K562 (cell line): ENCODE results near the gene RLN1. TPM values are rescaled to one million over a fixed set of nuclear protein-coding genes. Genes with fewer than 3 reads are reported as not detected.
A peak's percentile ranks its signal among the peaks of the same experiment; 100 is the strongest.
"Not testable (repeated sequence)": the region's sequence is repeated elsewhere in the genome, so short reads cannot be mapped to it uniquely, and the experiment has no call there.

ENCODE experiments used
- ATAC-seq: fragments of 200-7000 bp; cut with Tn5 transposase; 3 replicates; pipeline ENCODE4 v1.9.1; 2020; ENCODE audit warnings: moderate library complexity
- BruUV-seq: library from RNA; stranded (reverse); fragments of 400-500 nt; replicated peaks from 2 replicates; lab custom pipeline; 2021; lab: Mats Ljungman, UMichigan
- CTCF ChIA-PET: fragments of 300-600 bp; formaldehyde crosslinking; extraction: SDS; loops from one replicate; lab custom pipeline; 2021; ENCODE audit warnings: low intra/inter-chr PET ratio; lab: Yijun Ruan, JAX
- POLR2A ChIA-PET: fragments of 300-600, 350-650 bp; sonication (Branson Sonifier 250); formaldehyde crosslinking; extraction: SDS; loops from one replicate; lab custom pipeline; 2021; ENCODE audit warnings: antibody characterized with exemption, inconsistent platforms; lab: Yijun Ruan, JAX
- DNase-seq, 4 experiments: peaks; one replicate each; pipeline versions ENCODE4 v3.0.0 to v3.0.0-alpha.2; 2011 to 2018; ENCODE audit warnings: low spot score in 3 of 4, mixed read lengths in 3 of 4; ENCODE audit errors: extremely low read depth in 1 of 4
- FAIRE-seq: peaks from 2 replicates; lab custom pipeline; 2011; peaks lifted over from hg19 to GRCh38; lab: Jason Lieb, UNC
- H2AFZ ChIP-seq: 2 replicates; pipeline ENCODE4 v1.6.0; 2011; ENCODE audit warnings: low read depth, low read length, control low read depth, inconsistent platforms
- H3K27ac ChIP-seq: fragments of 200-600 bp; 3 replicates; pipeline ENCODE4 v1.8.0; 2011; ENCODE audit warnings: low read depth, mild to moderate bottlenecking, control low read depth, inconsistent platforms, low read length, moderate library complexity, mixed read lengths; ENCODE audit errors: extremely low read depth
- H3K27me3 ChIP-seq, 2 experiments: fragments of 300-600 bp in 1 of 2; 2 replicates in 1 of 2; 3 replicates in 1 of 2; pipeline versions ENCODE4 v1.6.0 to v1.8.0; 2011; ENCODE audit warnings: inconsistent platforms in 2 of 2, low read length in 2 of 2, mild to moderate bottlenecking in 1 of 2, mixed read lengths in 1 of 2, moderate library complexity in 1 of 2; ENCODE audit not compliant: control insufficient read depth in 2 of 2, insufficient read depth in 2 of 2
- H3K36me3 ChIP-seq: fragments of 300-600 bp; 3 replicates; pipeline ENCODE4 v1.8.0; 2011; ENCODE audit warnings: mild to moderate bottlenecking, low read length, inconsistent platforms; ENCODE audit not compliant: control insufficient read depth, insufficient read depth
- H3K4me1 ChIP-seq, 2 experiments: fragments of 200-600 bp in 1 of 2; replicated peaks in 1 of 2; 2 replicates in 1 of 2; 3 replicates in 1 of 2; pipeline versions ENCODE4 v1.5.1 to v1.8.0; 2011; ENCODE audit warnings: inconsistent platforms in 2 of 2, low read length in 2 of 2, mild to moderate bottlenecking in 1 of 2, mixed read lengths in 1 of 2, moderate library complexity in 1 of 2; ENCODE audit not compliant: control insufficient read depth in 2 of 2, insufficient read depth in 2 of 2
- H3K4me2 ChIP-seq: 2 replicates; pipeline ENCODE4 v1.6.1; 2011; ENCODE audit warnings: low read length, control low read depth, inconsistent platforms, mixed read lengths; ENCODE audit not compliant: insufficient read depth
- H3K4me3 ChIP-seq: fragments of 200-600 bp; sonication (generic), shearing (Covaris generic); 2 replicates; pipeline ENCODE4 v1.5.1; 2016; ENCODE audit warnings: control low read depth, inconsistent platforms
- H3K79me2 ChIP-seq: fragments of 200-600 bp; 3 replicates; pipeline ENCODE4 v1.8.0; 2011; ENCODE audit warnings: low read length, inconsistent platforms; ENCODE audit not compliant: control insufficient read depth, insufficient read depth
- H3K9ac ChIP-seq, 2 experiments: 2 replicates each; pipeline versions ENCODE4 v1.6.0 to v1.6.1; 2011; ENCODE audit warnings: low read depth in 2 of 2, low read length in 2 of 2, control low read depth in 1 of 2, inconsistent platforms in 1 of 2, mild to moderate bottlenecking in 1 of 2, mixed read lengths in 1 of 2; ENCODE audit not compliant: insufficient read depth in 1 of 2
- H3K9me1 ChIP-seq: one replicate; pipeline ENCODE4 v1.6.0; 2011; ENCODE audit warnings: inconsistent platforms, mild to moderate bottlenecking, low read length, moderate library complexity; ENCODE audit not compliant: control insufficient read depth, insufficient read depth
- H3K9me3 ChIP-seq: replicated peaks from 2 replicates; pipeline ENCODE4 v1.5.1; 2011; ENCODE audit warnings: low read depth, low read length, inconsistent platforms; ENCODE audit not compliant: control insufficient read depth, insufficient read depth
- H4K20me1 ChIP-seq: replicated peaks from 2 replicates; pipeline ENCODE4 v1.6.1; 2011; ENCODE audit warnings: low read length, inconsistent platforms, mixed read lengths; ENCODE audit not compliant: control insufficient read depth, insufficient read depth
- ZNF174 ChIP-seq: fragments of 250-450 bp; sonication (Bioruptor Pico); IDR thresholded peaks from 2 replicates; pipeline ENCODE4 v1.4.0; 2020; ENCODE audit warnings: mild to moderate bottlenecking
- WGBS: fragments of 100-300 bp; shearing (Covaris generic); methylation state at CpG from one replicate; pipeline ENCODE4 v1.1.6; 2016; ENCODE audit warnings: low coverage, mixed read lengths; ENCODE audit not compliant: insufficient coverage; ENCODE audit errors: missing lambda C conversion rate; 5-methylcytosine and 5-hydroxymethylcytosine counted together
- in situ Hi-C: fragments of 300-500 bp; cut with MboI; formaldehyde crosslinking; loops from 4 replicates; pipeline ENCODE4 v1.15.0; 2018; ENCODE audit warnings: inconsistent platforms, mixed read lengths
- intact Hi-C: fragments of 100-400 bp; cut with micrococcal nuclease; formaldehyde crosslinking; loops from 2 replicates; pipeline ENCODE4 v1.14.2; 2022
- polyA plus RNA-seq, 8 experiments: library from polyadenylated mRNA; depleted of rRNA in 4 of 8; stranded (reverse) in 5 of 8; unstranded in 3 of 8; fragments of >200 nt; fragmentation: Nextera tagmentation in 2 of 8; fragmentation: Illumina TruSeq in 1 of 8; extraction: Ambion mirVana in 2 of 8; extraction: Trizol in 1 of 8; gene quantifications; 2 replicates each; pipeline versions ENCODE4 v1.2.1 to v1.2.3, GENCODE V29; 2011 to 2014; ENCODE audit warnings: inconsistent platforms in 1 of 8, missing spikeins in 1 of 8
- total RNA-seq, 7 experiments: library from RNA; depleted of rRNA in 6 of 7; stranded (reverse); fragments of >200 nt in 6 of 7; fragmentation: Illumina TruSeq in 2 of 7; extraction: Trizol in 2 of 7; gene quantifications; 2 replicates each; pipeline versions ENCODE4 v1.2.1 to v1.2.3, GENCODE V29; 2011 to 2021; ENCODE audit warnings: low replicate concordance in 1 of 7
- TF ChIP-seq, protein P1 (sequence below), 2 experiments: fragments of 450-650 bp; conservative IDR thresholded peaks; 2 replicates each; pipeline ENCODE4 v1.6.1; 2017; ENCODE audit warnings: mild to moderate bottlenecking in 2 of 2, moderate library complexity in 2 of 2
- TF ChIP-seq, protein P2 (sequence below), 2 experiments: fragments of 450-650 bp in 1 of 2; sonication (generic) in 1 of 2; formaldehyde crosslinking in 1 of 2; IDR thresholded peaks; 2 replicates each; pipeline versions ENCODE4 v1.7.1 to v1.9.0; 2016 to 2022; ENCODE audit warnings: inconsistent platforms in 1 of 2, mild to moderate bottlenecking in 1 of 2, missing genetic modification reagents in 1 of 2

Gene RLN1
- total and polyA plus RNA-seq, 9 of the 15 experiments (the other 6 are each of a cell fraction or from before 2014, with no cell fraction given), result not detected

GRCh38 chr9:5305741-5306140 lies 33.9 kb downstream of the RLN1 start (continued):
- TF ChIP-seq, protein P1, sequence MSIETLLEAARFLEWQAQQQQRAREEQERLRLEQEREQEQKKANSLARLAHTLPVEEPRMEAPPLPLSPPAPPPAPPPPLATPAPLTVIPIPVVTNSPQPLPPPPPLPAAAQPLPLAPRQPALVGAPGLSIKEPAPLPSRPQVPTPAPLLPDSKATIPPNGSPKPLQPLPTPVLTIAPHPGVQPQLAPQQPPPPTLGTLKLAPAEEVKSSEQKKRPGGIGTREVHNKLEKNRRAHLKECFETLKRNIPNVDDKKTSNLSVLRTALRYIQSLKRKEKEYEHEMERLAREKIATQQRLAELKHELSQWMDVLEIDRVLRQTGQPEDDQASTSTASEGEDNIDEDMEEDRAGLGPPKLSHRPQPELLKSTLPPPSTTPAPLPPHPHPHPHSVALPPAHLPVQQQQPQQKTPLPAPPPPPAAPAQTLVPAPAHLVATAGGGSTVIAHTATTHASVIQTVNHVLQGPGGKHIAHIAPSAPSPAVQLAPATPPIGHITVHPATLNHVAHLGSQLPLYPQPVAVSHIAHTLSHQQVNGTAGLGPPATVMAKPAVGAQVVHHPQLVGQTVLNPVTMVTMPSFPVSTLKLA (conservative IDR thresholded peaks at IDR 0.05), result no peak
- TF ChIP-seq, protein P2, sequence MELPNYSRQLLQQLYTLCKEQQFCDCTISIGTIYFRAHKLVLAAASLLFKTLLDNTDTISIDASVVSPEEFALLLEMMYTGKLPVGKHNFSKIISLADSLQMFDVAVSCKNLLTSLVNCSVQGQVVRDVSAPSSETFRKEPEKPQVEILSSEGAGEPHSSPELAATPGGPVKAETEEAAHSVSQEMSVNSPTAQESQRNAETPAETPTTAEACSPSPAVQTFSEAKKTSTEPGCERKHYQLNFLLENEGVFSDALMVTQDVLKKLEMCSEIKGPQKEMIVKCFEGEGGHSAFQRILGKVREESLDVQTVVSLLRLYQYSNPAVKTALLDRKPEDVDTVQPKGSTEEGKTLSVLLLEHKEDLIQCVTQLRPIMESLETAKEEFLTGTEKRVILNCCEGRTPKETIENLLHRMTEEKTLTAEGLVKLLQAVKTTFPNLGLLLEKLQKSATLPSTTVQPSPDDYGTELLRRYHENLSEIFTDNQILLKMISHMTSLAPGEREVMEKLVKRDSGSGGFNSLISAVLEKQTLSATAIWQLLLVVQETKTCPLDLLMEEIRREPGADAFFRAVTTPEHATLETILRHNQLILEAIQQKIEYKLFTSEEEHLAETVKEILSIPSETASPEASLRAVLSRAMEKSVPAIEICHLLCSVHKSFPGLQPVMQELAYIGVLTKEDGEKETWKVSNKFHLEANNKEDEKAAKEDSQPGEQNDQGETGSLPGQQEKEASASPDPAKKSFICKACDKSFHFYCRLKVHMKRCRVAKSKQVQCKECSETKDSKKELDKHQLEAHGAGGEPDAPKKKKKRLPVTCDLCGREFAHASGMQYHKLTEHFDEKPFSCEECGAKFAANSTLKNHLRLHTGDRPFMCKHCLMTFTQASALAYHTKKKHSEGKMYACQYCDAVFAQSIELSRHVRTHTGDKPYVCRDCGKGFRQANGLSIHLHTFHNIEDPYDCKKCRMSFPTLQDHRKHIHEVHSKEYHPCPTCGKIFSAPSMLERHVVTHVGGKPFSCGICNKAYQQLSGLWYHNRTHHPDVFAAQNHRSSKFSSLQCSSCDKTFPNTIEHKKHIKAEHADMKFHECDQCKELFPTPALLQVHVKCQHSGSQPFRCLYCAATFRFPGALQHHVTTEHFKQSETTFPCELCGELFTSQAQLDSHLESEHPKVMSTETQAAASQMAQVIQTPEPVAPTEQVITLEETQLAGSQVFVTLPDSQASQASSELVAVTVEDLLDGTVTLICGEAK (IDR thresholded peaks at IDR 0.05), result no peak
- TF ChIP-seq, protein P2 (CRISPR knock-in tag; IDR thresholded peaks at IDR 0.05), result no peak
- no peak for TF ChIP-seq ZNF174 (CRISPR knock-in tag)
- TF ChIP-seq, all 486 proteins: peak for 0

- intact Hi-C loops, result not testable (repeated sequence)
Measured at GRCh38 chr9:5303840-5304795, 35.6 kb downstream of the RLN1 start, which contains the start of gene RLN2. Gene RLN2, minus strand, starts transcription at chr9:5304716. Its CDS starts 136 bp downstream, at chr9:5304580.

More at GRCh38 chr9:5303840-5304795, 35.6 kb downstream of the RLN1 start, which contains the start of gene RLN2:
- CTCF ChIA-PET, BruUV-seq, H3K9ac ChIP-seq, H3K4me3 ChIP-seq, H3K36me3 ChIP-seq, DNase-seq, H3K27ac ChIP-seq, H3K9me3 ChIP-seq, H3K79me2 ChIP-seq, POLR2A ChIA-PET, H3K4me1 ChIP-seq, H3K4me2 ChIP-seq, H4K20me1 ChIP-seq, H3K27me3 ChIP-seq, H3K9me1 ChIP-seq, H2AFZ ChIP-seq: not testable (repeated sequence)
- 0% methylated on average over 2 of the region's 50 CpGs for WGBS
- in situ Hi-C loops, result loop anchor here (5.0 kb wide), 1 partner anchor 33 kb away; the partner anchor contains the start of gene RLN1
- FAIRE-seq, result peak; percentile 58
- peak; percentile 96 for ATAC-seq
